ENCODE measurements around the gene TMEM231.
"Not testable (repeated sequence)": the region's sequence is repeated elsewhere in the genome, so short reads cannot be mapped to it uniquely, and the experiment has no call there.

The TMEM231 gene

DNA sequence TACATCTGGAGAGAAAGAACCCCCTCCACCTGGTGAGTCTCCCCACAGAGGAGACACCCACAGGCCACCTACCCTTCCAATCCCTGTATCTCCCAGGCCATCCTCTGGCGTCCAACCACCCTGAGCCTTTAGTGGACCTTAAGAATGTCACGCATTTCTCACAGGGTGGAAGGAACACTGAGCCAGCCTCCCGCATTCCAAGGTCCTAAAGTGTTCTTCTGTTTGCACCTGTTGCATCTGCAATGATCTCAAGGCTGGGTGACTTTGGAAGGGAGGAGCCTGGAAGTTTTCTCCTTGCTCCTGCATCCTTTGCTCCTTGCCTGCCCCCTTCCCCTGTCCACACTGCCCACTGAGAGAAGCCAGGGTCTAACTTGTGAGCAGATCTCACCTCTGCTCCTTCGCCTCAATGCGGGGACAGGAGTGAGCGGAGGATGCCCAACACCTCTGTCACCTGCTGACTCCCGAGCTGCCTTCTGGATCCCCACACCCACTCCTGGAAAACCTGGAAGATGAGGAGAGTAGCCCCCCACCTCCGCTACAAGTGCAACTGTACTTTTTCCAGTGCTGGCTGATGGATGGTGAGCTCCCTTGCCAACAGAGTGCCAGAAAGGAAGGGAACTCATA lies 23.8 kb downstream of the TMEM231 start:
- TF ChIP-seq, protein P1, sequence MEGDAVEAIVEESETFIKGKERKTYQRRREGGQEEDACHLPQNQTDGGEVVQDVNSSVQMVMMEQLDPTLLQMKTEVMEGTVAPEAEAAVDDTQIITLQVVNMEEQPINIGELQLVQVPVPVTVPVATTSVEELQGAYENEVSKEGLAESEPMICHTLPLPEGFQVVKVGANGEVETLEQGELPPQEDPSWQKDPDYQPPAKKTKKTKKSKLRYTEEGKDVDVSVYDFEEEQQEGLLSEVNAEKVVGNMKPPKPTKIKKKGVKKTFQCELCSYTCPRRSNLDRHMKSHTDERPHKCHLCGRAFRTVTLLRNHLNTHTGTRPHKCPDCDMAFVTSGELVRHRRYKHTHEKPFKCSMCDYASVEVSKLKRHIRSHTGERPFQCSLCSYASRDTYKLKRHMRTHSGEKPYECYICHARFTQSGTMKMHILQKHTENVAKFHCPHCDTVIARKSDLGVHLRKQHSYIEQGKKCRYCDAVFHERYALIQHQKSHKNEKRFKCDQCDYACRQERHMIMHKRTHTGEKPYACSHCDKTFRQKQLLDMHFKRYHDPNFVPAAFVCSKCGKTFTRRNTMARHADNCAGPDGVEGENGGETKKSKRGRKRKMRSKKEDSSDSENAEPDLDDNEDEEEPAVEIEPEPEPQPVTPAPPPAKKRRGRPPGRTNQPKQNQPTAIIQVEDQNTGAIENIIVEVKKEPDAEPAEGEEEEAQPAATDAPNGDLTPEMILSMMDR (IDR thresholded peaks at IDR 0.05; ENCODE audit: control insufficient read depth, insufficient read depth, low read depth, low read length, missing control alignments), result no peak
- no peak overlapping the region for H3K4me3 ChIP-seq (ENCODE audit: control insufficient read depth, low read depth, low read length)
- DNase-seq (ENCODE audit: low read depth), result no peak

- DNase-seq (ENCODE audit: low read depth), result no peak
- TF ChIP-seq, protein P1 (IDR thresholded peaks at IDR 0.05; ENCODE audit: control insufficient read depth, insufficient read depth, low read depth, low read length, missing control alignments), result no peak
- H3K4me3 ChIP-seq (ENCODE audit: control insufficient read depth, low read depth, low read length), result no peak overlapping the region
Observed at GRCh38 chr16:75529959-75530358, 26.1 kb downstream of the TMEM231 start.

DNA sequence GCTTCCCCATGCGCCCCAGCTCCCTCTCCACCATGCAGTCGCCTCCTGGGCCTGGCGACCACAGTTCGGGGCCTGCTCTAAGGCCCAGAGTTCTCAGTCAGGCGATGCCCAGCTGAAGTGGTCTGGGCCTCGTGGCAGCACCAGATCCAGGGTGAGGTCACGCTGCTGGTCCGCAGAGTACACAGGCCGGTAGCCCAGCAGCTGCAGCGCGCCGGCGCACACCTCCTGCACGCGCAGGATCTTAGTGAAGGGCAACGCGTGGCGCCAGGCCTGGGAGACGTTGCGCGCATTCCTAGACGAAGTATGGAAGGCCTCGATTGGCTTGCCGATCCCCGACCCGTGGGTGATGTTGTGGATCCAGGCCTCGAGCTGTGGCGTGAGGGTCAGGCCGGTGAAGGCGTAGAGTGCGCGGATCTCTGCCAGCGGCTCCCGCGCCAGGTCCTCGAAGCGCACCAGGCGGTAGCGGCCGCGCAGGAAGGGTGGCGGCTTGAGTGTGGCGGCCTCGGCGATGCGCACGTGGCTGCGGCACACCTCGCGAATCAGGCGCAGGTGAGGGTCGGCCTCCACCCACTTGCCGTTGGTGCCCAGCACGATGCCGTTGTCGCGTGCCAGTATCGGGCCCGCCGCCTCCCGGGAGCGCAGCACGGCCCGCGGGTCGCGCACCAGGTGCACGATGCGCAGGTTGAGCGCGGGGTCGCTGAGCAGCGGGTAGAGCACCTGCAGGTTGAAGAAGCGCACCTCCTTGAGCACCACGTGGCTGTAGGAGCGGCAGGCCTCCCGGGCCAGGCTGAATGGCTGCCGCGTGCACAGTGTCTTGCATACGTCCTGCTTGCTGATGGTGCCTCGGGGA lies 26.8 kb downstream of the TMEM231 start:
- DNase-seq (ENCODE audit: low read depth), result no peak
- TF ChIP-seq, protein P1 (IDR thresholded peaks at IDR 0.05; ENCODE audit: control insufficient read depth, insufficient read depth, low read depth, low read length, missing control alignments), result no peak
- H3K4me3 ChIP-seq (ENCODE audit: control insufficient read depth, low read depth, low read length), result no peak overlapping the region

DNA sequence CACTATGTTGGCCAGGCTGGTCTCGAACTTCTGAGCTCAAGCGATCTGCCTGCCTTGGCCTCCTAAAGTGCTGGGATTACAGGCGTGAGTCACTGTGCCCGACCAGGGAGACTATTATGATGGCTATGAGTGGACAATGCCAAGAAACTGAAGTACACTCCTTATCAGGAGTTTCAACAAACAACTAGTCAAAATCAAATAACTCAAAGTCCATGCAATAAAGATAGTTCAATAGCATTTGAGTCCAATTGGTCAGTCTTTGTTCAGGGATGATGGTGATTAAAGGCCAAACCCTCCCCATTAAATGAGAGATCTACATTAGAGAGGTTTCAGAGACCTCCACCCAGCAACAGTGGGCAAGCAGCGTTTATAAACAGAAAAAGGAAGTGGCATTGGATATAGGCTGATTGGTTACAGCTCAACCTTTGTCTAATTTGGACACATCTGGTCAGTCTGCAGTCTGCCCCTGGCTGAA lies 28.2 kb downstream of the TMEM231 start:
- DNase-seq (ENCODE audit: low read depth), result no peak
- TF ChIP-seq, protein P1 (IDR thresholded peaks at IDR 0.05; ENCODE audit: control insufficient read depth, insufficient read depth, low read depth, low read length, missing control alignments), result no peak
- H3K4me3 ChIP-seq (ENCODE audit: control insufficient read depth, low read depth, low read length), result no peak overlapping the region

- no peak for DNase-seq (ENCODE audit: low read depth)
- H3K4me3 ChIP-seq (ENCODE audit: control insufficient read depth, low read depth, low read length), result no peak overlapping the region
- TF ChIP-seq, protein P1 (IDR thresholded peaks at IDR 0.05; ENCODE audit: control insufficient read depth, insufficient read depth, low read depth, low read length, missing control alignments), result no peak
Observed at GRCh38 chr16:75526032-75526790, 29.8 kb downstream of the TMEM231 start.

GRCh38 chr16:75519175-75519574 lies 36.9 kb downstream of the TMEM231 start:
- TF ChIP-seq, protein P1 (IDR thresholded peaks at IDR 0.05; ENCODE audit: control insufficient read depth, insufficient read depth, low read depth, low read length, missing control alignments), result no peak
- no peak for DNase-seq (ENCODE audit: low read depth)
- no peak overlapping the region for H3K4me3 ChIP-seq (ENCODE audit: control insufficient read depth, low read depth, low read length)

DNA sequence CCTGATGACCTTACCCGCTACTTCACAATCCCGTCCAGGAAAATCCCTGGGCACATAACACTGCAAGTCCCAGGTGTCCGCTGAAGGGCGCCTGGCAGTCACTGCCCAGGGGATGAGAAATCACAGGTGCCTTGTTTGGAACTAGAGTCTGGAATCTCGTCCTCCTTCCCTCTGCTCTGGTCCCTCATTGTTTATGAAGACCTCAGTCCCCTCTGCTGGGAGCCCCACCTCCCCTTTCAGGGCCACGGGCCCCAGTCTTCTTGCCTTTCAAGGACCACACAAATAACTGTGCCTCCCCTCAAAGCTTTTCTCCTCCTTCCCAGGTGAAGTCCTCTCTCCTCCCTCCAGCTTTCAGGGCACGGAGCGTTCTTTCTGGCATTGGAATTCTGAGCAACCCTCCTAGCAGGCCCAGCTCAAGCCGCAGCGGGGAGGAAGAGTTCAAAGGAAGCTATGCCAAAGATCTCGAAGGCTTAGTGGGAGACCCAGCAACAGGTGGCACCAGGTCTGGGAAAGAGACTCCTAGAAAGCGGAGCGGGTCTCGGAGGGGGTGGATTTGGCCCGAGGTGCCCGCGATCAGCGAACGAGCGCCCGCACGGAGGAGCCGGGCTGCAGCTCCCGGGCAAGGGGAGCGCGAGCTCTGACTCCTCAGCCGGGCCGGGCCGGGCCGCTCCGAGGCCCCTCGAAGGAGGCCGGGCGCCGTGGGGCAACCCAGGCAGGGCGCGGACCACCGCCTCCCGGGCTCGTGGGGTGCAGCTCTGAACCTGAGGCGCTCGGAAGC lies 39.7 kb downstream of the TMEM231 start:
- peak overlapping the region; percentile 76 for H3K4me3 ChIP-seq (ENCODE audit: control insufficient read depth, low read depth, low read length)
- DNase-seq (ENCODE audit: low read depth), result not testable (repeated sequence)

Data from AG09309 (cell line).